GF-D8 (cell line): ENCODE results near the gene ANKZF1.
A peak's percentile ranks its signal among the peaks of the same experiment; 100 is the strongest.
"Not testable (repeated sequence)": the region's sequence is repeated elsewhere in the genome, so short reads cannot be mapped to it uniquely, and the experiment has no call there.

Source experiments
- DNase-seq: peaks from one replicate; lab custom pipeline; 2025; lab: John Stamatoyannopoulos, UW

Gene ANKZF1

DNA sequence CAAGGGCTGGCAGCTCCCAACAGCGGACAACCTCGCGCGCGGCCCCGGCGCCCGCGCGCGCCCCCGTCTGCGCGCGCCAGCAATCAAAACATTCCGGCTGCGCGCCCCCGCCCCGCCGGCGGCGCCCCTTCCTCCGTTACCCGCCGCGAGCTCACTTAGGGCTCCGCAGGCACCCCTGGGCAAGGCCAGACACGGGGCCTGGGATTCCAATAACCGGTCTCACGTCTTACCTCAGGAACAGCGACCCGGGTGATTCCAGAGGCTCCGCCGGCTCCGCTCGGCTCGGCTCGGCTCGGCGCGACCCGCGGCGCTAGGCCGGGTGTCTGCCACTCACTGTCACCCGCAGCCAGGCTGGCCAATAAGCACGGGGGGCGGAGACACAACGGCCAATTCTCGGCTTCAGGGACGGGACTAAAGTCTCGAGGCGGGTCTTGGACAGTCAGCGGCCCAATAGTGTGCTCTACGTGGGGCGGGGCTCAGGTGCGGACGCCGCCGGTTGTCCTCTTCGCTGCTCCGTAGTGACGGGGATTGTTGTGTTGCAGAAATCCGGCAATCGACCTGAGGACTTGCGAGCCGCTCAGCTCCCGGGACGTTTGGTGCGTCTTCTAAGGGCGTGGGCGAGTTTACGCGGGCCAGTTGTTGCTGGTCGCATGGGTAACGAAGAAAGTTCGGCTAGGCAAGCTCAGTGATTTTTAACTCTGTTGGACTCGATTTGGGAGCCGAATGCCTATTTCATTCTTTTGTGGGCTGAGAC lies at the start of gene ANKZF1, which contains the start of gene ATG9A:
Gene ANKZF1, plus strand, starts transcription at position 502 of the 754 bp plus-strand sequence. CDS start 452 bp downstream, outside the sequence.
Gene ATG9A, minus strand, starts transcription at position 332 of the 754 bp plus-strand sequence. CDS start 1,612 bp downstream, outside the sequence.
- peak; percentile 98 for DNase-seq

- no peak for DNase-seq
Measured at GRCh38 chr2:219180961-219181360, 48.6 kb upstream of the ANKZF1 start.

GRCh38 chr2:219181531-219181930 lies 48.1 kb upstream of the ANKZF1 start:
- no peak for DNase-seq

DNA sequence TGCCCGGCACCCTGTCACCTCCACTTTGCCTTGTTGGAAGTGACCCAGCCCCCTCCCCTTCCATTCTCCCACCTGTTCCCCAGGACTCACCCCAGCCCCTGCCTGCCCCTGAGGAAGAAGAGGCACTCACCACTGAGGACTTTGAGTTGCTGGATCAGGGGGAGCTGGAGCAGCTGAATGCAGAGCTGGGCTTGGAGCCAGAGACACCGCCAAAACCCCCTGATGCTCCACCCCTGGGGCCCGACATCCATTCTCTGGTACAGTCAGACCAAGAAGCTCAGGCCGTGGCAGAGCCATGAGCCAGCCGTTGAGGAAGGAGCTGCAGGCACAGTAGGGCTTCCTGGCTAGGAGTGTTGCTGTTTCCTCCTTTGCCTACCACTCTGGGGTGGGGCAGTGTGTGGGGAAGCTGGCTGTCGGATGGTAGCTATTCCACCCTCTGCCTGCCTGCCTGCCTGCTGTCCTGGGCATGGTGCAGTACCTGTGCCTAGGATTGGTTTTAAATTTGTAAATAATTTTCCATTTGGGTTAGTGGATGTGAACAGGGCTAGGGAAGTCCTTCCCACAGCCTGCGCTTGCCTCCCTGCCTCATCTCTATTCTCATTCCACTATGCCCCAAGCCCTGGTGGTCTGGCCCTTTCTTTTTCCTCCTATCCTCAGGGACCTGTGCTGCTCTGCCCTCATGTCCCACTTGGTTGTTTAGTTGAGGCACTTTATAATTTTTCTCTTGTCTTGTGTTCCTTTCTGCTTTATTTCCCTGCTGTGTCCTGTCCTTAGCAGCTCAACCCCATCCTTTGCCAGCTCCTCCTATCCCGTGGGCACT lies 47.1 kb upstream of the ANKZF1 start:
- DNase-seq, result no peak

DNA sequence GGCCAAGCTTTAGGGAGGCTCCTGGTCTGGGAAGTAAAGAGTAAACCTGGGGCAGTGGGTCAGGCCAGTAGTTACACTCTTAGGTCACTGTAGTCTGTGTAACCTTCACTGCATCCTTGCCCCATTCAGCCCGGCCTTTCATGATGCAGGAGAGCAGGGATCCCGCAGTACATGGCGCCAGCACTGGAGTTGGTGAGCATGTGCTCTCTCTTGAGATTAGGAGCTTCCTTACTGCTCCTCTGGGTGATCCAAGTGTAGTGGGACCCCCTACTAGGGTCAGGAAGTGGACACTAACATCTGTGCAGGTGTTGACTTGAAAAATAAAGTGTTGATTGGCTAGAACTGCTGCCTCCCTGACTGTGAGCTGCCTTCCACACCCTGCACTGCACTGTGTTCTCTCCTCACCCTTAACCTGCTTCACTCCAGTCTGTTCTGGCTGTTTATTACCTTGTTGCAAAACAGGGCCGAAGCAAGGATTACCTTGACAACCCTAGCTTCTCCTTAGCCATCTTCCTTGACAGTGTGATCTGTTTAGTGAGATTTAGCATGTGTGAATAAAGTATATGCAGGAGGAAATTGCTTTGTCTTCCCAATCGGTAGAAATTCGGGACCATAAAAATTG lies 46.3 kb upstream of the ANKZF1 start:
- no peak for DNase-seq

DNA sequence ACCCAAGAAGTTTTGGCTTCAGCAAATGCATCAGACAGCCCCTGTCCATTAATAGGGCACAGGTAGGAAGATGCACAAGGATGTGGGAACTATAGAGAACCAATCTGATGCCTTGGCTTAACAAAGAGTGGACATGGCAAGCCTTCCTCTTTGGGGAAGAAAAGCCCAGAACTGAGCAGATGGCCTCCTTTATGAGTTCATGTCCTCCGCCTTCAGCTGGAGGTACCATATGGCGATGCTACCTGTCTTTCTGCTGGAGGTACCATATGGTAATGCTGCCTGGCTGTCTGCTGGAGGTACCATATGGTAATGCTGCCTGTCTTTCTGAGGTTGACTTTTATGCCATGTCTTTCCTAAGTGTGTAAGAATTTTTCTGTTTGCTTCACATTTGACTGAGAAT lies 45.5 kb upstream of the ANKZF1 start:
- no peak for DNase-seq

- no peak for DNase-seq
Measured at GRCh38 chr2:219186754-219187456, 42.7 kb upstream of the ANKZF1 start.

- no peak for DNase-seq
Measured at GRCh38 chr2:219197388-219197787, 32.2 kb upstream of the ANKZF1 start.

- DNase-seq, result no peak
Measured at GRCh38 chr2:219198974-219199373, 30.6 kb upstream of the ANKZF1 start.

DNA sequence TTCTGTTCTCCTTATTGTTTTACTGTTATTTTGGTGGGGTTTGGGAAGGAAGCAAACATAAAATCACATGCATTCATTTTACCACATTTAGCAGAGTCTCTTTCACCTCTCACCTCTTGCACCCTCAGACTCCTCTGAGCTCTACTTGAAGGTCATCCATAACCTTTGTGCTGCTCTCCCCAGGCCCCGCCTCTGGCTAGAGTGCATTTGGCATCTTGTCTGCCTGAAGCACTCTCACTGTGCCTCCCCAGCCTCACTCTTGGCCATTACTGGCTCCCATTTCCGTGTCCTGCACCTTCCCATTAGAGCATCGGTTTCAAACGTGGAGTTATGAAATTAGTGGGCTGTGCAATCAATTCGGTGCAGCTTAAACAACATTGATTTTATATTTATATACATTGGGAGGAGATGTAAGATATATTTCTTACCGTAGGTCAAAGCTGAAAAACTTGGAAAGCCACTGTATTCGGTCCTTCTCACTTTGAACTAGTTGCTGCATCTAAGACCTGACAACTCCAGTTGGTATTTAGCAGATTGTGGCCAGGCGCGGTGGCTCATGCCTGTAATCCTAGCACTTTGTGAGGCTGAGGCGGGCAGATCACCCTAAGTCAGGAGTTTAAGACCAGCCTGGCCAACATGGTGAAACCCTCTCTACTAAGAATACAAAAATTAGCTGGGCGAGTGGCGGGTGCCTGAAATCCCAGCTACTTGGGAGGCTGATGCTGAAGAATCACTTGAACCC lies 30.0 kb upstream of the ANKZF1 start:
- no peak for DNase-seq

- not testable (repeated sequence) for DNase-seq
Measured at GRCh38 chr2:219200502-219201326, 28.9 kb upstream of the ANKZF1 start.

DNA sequence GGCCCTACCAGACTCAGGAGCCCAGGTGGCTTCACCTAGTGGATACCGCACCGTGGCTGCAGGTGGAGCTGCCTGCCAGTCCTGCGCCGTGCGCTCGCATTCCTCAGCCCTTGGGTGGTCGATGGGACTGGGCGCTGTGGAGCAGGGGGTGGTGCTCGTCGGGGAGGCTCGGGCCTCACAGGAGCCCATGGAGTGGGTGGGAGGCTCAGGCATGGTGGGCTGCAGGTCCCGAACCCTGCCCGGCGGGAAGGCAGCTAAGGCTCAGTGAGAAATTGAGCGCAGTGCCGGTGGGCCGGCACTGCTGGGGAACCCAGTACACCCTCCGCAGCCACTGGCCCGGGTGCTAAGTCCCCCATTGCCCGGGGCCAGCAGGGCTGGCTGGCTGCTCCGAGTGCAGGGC lies 28.3 kb upstream of the ANKZF1 start:
- not testable (repeated sequence) for DNase-seq

GRCh38 chr2:219204425-219205164 lies 25.0 kb upstream of the ANKZF1 start:
- no peak for DNase-seq

DNA sequence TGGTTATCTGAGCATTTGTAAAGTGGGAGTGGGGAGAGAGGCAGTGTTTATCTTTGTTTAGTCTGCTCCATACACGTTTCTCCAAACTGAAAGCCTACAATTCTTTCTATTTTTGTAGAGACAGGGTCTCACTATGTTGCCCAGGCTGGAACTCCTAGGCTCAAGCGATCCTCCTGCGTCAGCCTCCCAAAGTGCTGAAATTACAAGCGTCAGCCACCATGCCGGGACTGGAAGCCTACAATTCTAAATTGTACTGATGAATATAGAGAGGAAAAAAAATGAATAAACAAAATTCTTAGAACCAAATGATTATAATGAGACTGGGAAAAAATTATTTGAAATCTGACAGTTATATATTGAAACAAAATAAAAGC lies 24.5 kb upstream of the ANKZF1 start:
- no peak for DNase-seq

DNA sequence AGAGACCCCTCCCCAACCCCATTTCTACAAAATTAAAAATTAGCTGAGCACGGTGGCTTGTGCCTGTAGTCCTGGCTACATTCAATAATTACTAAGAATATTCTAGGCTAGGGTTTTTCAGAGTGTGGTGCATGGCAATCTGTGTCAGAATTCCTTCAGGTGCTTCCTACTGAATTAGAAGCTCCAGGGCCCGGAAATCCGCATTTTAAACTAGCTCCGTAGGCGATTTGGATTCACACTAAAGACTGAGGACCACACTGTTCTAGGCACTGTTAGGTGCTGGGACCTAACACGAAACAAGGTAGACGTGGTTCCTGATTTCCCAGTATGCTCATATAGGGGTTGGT lies 23.7 kb upstream of the ANKZF1 start:
- DNase-seq, result no peak

- DNase-seq, result peak; percentile 79
Measured at GRCh38 chr2:219206328-219207133, 23.1 kb upstream of the ANKZF1 start, which contains the start of gene ZFAND2B. TSS of gene ZFAND2B (plus strand) at chr2:219206782. CDS start at chr2:219206988, 206 bp downstream.

DNA sequence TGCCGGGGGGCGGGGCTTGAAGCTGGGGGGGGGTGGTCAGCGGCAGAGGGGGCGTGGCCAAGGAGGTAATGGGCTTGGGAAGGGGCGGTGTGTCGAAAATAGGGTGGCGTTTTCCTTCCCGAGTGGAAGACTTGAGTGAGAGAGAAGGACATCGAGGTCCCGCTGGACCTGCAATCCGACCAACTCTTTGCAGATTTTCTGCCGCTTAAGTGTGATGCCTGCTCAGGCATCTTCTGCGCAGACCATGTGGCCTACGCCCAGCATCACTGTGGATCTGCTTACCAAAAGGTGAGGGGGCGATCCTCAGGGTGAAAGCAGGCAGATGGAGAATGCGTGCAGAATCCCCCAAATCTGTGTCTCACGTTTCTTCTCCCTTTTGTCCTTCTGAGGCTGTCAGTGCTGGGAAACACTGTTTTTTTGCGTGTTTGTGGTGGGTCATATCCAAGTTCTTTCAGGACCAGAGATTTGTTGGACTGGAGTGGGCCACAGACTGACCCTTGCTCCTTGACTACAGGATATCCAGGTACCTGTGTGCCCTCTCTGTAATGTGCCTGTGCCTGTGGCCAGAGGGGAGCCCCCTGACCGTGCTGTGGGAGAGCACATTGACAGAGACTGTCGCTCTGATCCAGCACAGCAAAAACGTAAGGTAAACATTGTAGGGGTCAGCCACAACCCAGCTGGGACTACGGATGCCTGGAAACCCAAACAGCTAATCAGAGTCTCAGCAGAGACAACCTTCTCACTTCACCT lies 22.3 kb upstream of the ANKZF1 start:
- DNase-seq, result no peak
